HL-60 (cell line): ENCODE data around the gene NBAS.

Experiments used
- DNase-seq, 2 experiments: peaks; one replicate each; pipeline ENCODE4 v3.0.0-alpha.2; 2010 to 2020; ENCODE audit warnings: low read depth in 1 of 2, low spot score in 1 of 2
- H3K27ac ChIP-seq: fragments of 250-450 bp; sonication (Bioruptor Pico); replicated peaks from 2 replicates; pipeline ENCODE4 v1.5.1; 2020; ENCODE audit warnings: mild to moderate bottlenecking, moderate library complexity
- H3K27me3 ChIP-seq: fragments of 250-450 bp; sonication (Bioruptor Pico); 2 replicates; pipeline ENCODE4 v1.5.1; 2021; ENCODE audit warnings: mild to moderate bottlenecking, moderate library complexity; ENCODE audit not compliant: insufficient read depth, poor library complexity, severe bottlenecking
- H3K4me3 ChIP-seq: replicated peaks from 2 replicates; pipeline ENCODE4 v1.5.1; 2011; ENCODE audit warnings: mild to moderate bottlenecking, control low read depth, low read length; ENCODE audit not compliant: insufficient read depth
- GABPA ChIP-seq: IDR thresholded peaks from 2 replicates; pipeline ENCODE4 v1.6.1; 2012; ENCODE audit warnings: low read depth
- POLR2AphosphoS5 ChIP-seq: IDR thresholded peaks from 2 replicates; pipeline ENCODE4 v1.6.1; 2012; ENCODE audit warnings: low read depth
- SPI1 ChIP-seq: IDR thresholded peaks from 2 replicates; pipeline ENCODE4 v1.6.1; 2012; ENCODE audit warnings: low read depth, mild to moderate bottlenecking, borderline replicate concordance
- TF ChIP-seq, protein P1 (sequence below): IDR thresholded peaks from 2 replicates; pipeline ENCODE4 v1.6.1; 2012; ENCODE audit warnings: low read depth; ENCODE audit not compliant: insufficient replicate concordance
- TF ChIP-seq, protein P2 (sequence below): IDR thresholded peaks from one replicate; pipeline ENCODE4 v1.5.1; 2011; ENCODE audit warnings: low read length, control low read depth, inconsistent platforms; ENCODE audit not compliant: insufficient read depth

The NBAS gene

DNA sequence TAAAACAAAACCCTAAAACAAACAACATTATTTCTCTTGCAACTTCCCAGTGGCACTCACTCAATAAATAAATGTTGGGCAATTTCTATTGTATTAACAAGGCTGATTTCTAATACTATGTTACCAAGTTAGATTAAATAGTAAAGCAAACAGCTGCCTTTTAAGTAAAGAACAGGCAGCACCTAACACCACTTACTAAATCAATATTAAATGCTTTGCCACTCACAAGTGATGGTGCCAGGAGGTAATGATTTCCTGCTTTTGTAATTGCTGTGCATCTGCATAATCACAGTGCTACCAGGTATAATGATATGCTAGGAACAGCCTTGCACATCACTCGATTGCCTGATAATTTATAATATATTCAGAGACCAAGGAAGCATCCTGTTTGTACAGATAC is 276.5 kb downstream of the NBAS start:
- DNase-seq, result no peak
- Histone ChIP-seq H3K4me3 (no peak overlapping the region), H3K27ac (no peak overlapping the region), H3K27me3 (no peaks in the 10 kb centered on the region)
- TF ChIP-seq POLR2AphosphoS5 (no peak), SPI1 (no peak), GABPA (no peak)
- TF ChIP-seq, protein P1, sequence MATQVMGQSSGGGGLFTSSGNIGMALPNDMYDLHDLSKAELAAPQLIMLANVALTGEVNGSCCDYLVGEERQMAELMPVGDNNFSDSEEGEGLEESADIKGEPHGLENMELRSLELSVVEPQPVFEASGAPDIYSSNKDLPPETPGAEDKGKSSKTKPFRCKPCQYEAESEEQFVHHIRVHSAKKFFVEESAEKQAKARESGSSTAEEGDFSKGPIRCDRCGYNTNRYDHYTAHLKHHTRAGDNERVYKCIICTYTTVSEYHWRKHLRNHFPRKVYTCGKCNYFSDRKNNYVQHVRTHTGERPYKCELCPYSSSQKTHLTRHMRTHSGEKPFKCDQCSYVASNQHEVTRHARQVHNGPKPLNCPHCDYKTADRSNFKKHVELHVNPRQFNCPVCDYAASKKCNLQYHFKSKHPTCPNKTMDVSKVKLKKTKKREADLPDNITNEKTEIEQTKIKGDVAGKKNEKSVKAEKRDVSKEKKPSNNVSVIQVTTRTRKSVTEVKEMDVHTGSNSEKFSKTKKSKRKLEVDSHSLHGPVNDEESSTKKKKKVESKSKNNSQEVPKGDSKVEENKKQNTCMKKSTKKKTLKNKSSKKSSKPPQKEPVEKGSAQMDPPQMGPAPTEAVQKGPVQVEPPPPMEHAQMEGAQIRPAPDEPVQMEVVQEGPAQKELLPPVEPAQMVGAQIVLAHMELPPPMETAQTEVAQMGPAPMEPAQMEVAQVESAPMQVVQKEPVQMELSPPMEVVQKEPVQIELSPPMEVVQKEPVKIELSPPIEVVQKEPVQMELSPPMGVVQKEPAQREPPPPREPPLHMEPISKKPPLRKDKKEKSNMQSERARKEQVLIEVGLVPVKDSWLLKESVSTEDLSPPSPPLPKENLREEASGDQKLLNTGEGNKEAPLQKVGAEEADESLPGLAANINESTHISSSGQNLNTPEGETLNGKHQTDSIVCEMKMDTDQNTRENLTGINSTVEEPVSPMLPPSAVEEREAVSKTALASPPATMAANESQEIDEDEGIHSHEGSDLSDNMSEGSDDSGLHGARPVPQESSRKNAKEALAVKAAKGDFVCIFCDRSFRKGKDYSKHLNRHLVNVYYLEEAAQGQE, result no peak
- TF ChIP-seq, protein P2, sequence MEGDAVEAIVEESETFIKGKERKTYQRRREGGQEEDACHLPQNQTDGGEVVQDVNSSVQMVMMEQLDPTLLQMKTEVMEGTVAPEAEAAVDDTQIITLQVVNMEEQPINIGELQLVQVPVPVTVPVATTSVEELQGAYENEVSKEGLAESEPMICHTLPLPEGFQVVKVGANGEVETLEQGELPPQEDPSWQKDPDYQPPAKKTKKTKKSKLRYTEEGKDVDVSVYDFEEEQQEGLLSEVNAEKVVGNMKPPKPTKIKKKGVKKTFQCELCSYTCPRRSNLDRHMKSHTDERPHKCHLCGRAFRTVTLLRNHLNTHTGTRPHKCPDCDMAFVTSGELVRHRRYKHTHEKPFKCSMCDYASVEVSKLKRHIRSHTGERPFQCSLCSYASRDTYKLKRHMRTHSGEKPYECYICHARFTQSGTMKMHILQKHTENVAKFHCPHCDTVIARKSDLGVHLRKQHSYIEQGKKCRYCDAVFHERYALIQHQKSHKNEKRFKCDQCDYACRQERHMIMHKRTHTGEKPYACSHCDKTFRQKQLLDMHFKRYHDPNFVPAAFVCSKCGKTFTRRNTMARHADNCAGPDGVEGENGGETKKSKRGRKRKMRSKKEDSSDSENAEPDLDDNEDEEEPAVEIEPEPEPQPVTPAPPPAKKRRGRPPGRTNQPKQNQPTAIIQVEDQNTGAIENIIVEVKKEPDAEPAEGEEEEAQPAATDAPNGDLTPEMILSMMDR, result no peak

DNA sequence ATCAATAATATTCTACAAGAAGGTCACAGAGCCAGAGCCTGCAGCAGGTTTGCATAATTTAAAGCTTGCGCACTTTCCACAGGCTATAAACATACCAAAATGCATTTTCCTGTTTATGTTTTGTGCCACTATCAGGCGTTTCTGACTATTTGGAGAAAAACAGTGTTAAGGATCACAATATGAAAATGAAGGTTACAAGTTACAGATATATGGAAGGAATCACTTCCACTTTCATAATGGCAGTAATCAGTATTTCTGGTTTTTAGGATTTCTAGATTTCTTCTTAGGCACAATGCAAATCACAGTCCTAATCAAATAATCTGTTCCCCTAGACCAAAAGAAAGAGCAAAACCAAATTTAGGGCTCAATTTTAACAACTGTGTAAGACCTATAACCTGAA is 279.5 kb downstream of the NBAS start:
- Histone ChIP-seq H3K27me3 (no peaks in the 10 kb centered on the region), H3K27ac (no peak overlapping the region), H3K4me3 (no peak overlapping the region)
- DNase-seq, result no peak
- TF ChIP-seq, protein P2, result no peak

DNA sequence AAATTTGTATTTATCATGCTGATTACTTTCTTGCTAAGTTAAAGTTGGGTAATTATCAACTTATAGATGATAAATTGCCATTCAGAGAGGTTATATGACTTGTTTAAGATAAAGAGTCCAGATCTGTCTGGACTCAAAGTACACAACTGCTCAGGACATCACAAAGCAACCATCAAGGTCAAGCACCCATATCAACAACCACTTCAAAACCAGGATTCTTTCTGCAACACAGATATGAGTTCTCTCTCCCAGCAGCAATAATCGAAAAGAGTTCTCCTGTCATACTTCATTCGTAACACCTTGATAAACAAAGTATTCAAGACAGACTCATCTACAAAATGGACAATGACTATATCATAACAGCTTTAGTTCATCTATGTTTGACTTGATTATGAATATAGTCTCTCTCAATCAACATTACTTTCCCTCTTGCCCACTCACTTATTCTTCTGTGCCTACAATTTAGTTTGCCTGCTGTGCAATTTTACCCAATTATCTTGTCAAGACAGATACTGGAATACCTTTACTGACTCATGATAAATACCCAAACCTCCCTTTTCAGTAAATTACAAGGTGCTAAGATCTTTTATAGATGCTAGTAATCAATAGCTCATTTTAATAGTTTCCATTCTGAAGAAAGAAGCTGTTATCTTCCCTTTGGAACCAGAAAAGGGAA is 281.8 kb downstream of the NBAS start:
- DNase-seq, result no peak
- TF ChIP-seq SPI1 (no peak), GABPA (no peak), POLR2AphosphoS5 (no peak)
- TF ChIP-seq, protein P2, result no peak
- TF ChIP-seq, protein P1, result no peak
- Histone ChIP-seq H3K4me3 (no peak overlapping the region), H3K27me3 (no peaks in the 10 kb centered on the region), H3K27ac (no peak overlapping the region)

DNA sequence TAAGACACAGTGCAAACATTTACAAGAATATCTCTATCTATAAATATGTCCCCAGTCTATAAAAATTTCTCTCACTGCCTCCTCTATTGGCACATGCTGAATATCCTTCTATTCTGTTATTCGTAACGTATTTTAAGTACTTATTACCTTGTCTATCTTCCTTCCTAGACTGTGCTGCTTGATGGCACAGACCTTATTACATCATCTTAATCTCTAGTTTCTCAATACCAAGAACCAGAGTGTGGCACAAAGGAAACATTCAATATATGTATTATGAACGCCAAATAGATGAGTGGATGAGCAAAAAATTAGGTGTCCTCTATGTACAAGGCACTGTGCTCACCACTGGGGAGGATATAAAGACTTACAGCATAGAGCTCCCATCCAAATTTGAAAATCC is 282.8 kb downstream of the NBAS start:
- Histone ChIP-seq H3K4me3 (no peak overlapping the region), H3K27ac (no peak overlapping the region), H3K27me3 (no peaks in the 10 kb centered on the region)
- TF ChIP-seq, protein P1, result no peak
- no peak for TF ChIP-seq SPI1
- no peak for TF ChIP-seq POLR2AphosphoS5
- TF ChIP-seq GABPA, result no peak
- DNase-seq, result no peak
